Measurements from ENCODE around the gene SH3RF1.

The SH3RF1 gene

GRCh38 chr4:169070071-169070894 is 200.5 kb downstream of the SH3RF1 start:
- no peak for DNase-seq (ENCODE audit: low read depth in 2 of 2)

GRCh38 chr4:169068423-169068822 is 202.3 kb downstream of the SH3RF1 start:
- DNase-seq (ENCODE audit: low read depth in 2 of 2) = no peak

- no peak for DNase-seq (ENCODE audit: low read depth in 2 of 2)
Measured at GRCh38 chr4:169066934-169067333, 203.8 kb downstream of the SH3RF1 start.

GRCh38 chr4:169064296-169064695 is 206.5 kb downstream of the SH3RF1 start:
- DNase-seq (ENCODE audit: low read depth in 2 of 2) = no peak

GRCh38 chr4:169063441-169063840 is 207.3 kb downstream of the SH3RF1 start:
- no peak for DNase-seq (ENCODE audit: low read depth in 2 of 2)

- no peak for DNase-seq (ENCODE audit: low read depth in 2 of 2)
Measured at GRCh38 chr4:169062897-169063244, 207.9 kb downstream of the SH3RF1 start.

GRCh38 chr4:169061386-169061785 is 209.4 kb downstream of the SH3RF1 start:
- DNase-seq (ENCODE audit: low read depth in 2 of 2) = no peak

GRCh38 chr4:169060391-169061091 is 210.2 kb downstream of the SH3RF1 start:
- no peak for DNase-seq (ENCODE audit: low read depth in 2 of 2)

- no peak for DNase-seq (ENCODE audit: low read depth in 2 of 2)
Measured at GRCh38 chr4:169059306-169060211, 211.2 kb downstream of the SH3RF1 start.

- DNase-seq (ENCODE audit: low read depth in 2 of 2) = no peak
Measured at GRCh38 chr4:169058312-169058711, 212.4 kb downstream of the SH3RF1 start.

- no peak for DNase-seq (ENCODE audit: low read depth in 2 of 2)
Measured at GRCh38 chr4:169054879-169055278, 215.9 kb downstream of the SH3RF1 start.

- no peak for DNase-seq (ENCODE audit: low read depth in 2 of 2)
Measured at GRCh38 chr4:169052594-169052945, 218.2 kb downstream of the SH3RF1 start.

GRCh38 chr4:169051761-169052593 is 218.8 kb downstream of the SH3RF1 start:
- no peak for DNase-seq (ENCODE audit: low read depth in 2 of 2)

GRCh38 chr4:169050881-169051760 is 219.6 kb downstream of the SH3RF1 start:
- no peak for DNase-seq (ENCODE audit: low read depth in 2 of 2)

GRCh38 chr4:169050284-169050683 is 220.5 kb downstream of the SH3RF1 start:
- no peak for DNase-seq (ENCODE audit: low read depth in 2 of 2)

- DNase-seq (ENCODE audit: low read depth in 2 of 2) = no peak
Measured at GRCh38 chr4:169048868-169049414, 221.8 kb downstream of the SH3RF1 start.

GRCh38 chr4:169047956-169048355 is 222.8 kb downstream of the SH3RF1 start:
- DNase-seq (ENCODE audit: low read depth in 2 of 2) = no peak

- DNase-seq (ENCODE audit: low read depth in 2 of 2) = no peak
Measured at GRCh38 chr4:169045862-169046584, 224.7 kb downstream of the SH3RF1 start.

GRCh38 chr4:169044714-169045447 is 225.9 kb downstream of the SH3RF1 start:
- DNase-seq (ENCODE audit: low read depth in 2 of 2) = no peak
